Bronchial epithelial cell (primary cell): Measurements from ENCODE around the gene TPRG1. TPM values are rescaled to one million over a fixed set of nuclear protein-coding genes. Genes with fewer than 3 reads are reported as not detected.
A peak's percentile ranks its signal among the peaks of the same experiment; 100 is the strongest.

Experiments used
- DNase-seq: peaks from one replicate; pipeline ENCODE4 v3.0.0-alpha.2; 2010; ENCODE audit warnings: low read depth
- FAIRE-seq: peaks from 2 replicates; lab custom pipeline; 2011; peaks lifted over from hg19 to GRCh38; lab: Jason Lieb, UNC
- H3K27me3 ChIP-seq: 2 replicates; pipeline ENCODE4 v1.5.1; 2011; ENCODE audit warnings: low read length; ENCODE audit not compliant: control insufficient read depth, insufficient read depth
- H3K36me3 ChIP-seq: 2 replicates; pipeline ENCODE4 v1.5.1; 2011; ENCODE audit warnings: low read length; ENCODE audit not compliant: control insufficient read depth, insufficient read depth
- H3K4me3 ChIP-seq: 2 replicates; pipeline ENCODE4 v1.5.1; 2011; ENCODE audit warnings: mild to moderate bottlenecking, low read depth, low read length, control low read depth
- CTCF ChIP-seq: IDR thresholded peaks from 2 replicates; pipeline ENCODE4 v1.5.1; 2011; ENCODE audit warnings: mild to moderate bottlenecking, moderate library complexity, low read length, control low read depth, inconsistent platforms; ENCODE audit not compliant: insufficient read depth, severe bottlenecking
- total RNA-seq: library from RNA; depleted of rRNA; stranded (reverse); fragments of >200 nt; gene quantifications from 2 replicates; pipeline ENCODE4 v1.2.1, GENCODE V29; 2014

TPRG1 gene, protein sequence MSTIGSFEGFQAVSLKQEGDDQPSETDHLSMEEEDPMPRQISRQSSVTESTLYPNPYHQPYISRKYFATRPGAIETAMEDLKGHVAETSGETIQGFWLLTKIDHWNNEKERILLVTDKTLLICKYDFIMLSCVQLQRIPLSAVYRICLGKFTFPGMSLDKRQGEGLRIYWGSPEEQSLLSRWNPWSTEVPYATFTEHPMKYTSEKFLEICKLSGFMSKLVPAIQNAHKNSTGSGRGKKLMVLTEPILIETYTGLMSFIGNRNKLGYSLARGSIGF
- 1.6 and 2.4 TPM in 2 replicates for total RNA-seq

DNA sequence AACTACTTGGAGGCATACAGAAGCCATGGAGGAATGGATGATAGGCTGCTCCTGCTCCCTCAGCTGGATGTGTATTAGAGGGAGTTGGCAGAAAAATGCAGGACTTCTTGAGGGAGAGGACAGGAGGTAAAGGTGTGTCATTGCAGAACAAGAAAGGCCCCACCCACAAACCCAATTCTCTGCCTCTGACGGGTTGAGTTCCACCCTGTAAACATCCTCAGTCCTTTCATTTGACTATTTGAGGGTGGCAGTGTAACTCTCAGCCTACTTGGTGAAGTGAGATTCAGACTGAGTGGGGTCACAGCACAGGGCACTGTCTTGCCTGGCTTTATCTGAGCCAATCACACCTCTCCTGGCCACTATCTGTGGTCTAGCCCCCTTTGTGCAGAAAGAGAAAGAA is at the start of gene TPRG1:
Gene TPRG1, plus strand, starts transcription at position 265 of the 400 bp plus-strand sequence. CDS start 35,414 bp downstream, outside the sequence.
- Histone ChIP-seq H3K27me3 (no peaks in the 10 kb centered on the region), H3K36me3 (no peaks in the 10 kb centered on the region), H3K4me3 (no peak within 1 kb of the TSS)
- DNase-seq (peak; percentile 26), FAIRE-seq (no peak)
- TF ChIP-seq CTCF: no peak

DNA sequence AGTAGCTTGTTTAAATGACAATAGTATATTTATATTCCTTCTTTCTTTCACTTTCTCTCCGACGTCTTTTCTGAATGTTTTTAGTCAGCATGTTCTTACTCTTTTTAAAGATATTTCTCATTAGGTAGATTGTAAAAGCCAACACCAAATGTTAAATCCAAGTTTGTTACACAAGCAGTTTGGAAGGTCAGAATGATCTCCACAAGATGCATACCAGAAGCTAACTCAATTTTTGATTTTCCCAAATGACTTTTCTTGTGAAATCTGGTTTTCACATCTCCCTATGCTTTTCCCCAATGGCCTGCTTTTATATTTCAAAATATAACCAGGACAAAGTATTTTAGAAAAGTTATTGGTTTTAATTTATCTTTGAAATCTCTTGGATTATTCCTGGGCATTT is 49.7 kb upstream of the TPRG1 start:
- no peaks in the 10 kb centered on the region for H3K36me3 ChIP-seq
- FAIRE-seq (no peak), DNase-seq (no peak)
- no peaks in the 10 kb centered on the region for H3K27me3 ChIP-seq
- no peak overlapping the region for H3K4me3 ChIP-seq
- no peak for TF ChIP-seq CTCF

DNA sequence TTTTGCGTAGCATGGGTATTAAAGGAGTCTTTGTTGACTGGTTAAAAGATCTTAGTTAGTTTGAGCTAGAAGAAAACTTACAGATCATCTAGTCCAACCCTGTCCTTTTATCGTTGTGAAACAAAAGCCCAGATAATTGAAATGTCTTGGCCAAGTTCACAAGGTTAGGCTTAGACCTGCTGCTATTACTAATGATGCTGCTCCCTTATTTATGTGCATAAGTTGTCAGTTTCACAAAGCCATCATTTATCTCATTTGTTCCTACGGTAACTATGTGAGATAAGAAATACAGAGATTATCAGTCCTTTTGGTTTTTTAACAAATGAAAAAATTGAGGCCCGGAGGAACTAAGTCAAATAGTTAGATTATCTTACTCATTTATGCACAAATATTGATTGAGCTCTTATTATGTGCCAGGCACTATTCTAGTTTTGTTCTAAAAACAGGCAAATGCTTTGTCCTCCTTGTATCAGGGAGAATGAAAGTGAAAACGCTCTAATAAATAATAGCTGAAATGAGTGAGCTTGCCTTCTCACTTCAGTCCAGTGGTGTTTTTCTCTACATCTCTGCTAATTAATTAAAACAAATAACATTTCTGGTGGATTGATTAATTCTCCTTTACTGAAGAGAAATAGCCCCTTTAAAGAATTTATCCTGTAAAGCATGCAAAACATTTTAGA is 49.1 kb upstream of the TPRG1 start:
- no peak overlapping the region for H3K4me3 ChIP-seq
- H3K36me3 ChIP-seq: no peaks in the 10 kb centered on the region
- DNase-seq (no peak), FAIRE-seq (no peak)
- H3K27me3 ChIP-seq: no peaks in the 10 kb centered on the region
- no peak for TF ChIP-seq CTCF

GRCh38 chr3:189123595-189124387 is 48.0 kb upstream of the TPRG1 start:
- H3K4me3 ChIP-seq: no peak overlapping the region
- H3K36me3 ChIP-seq: no peaks in the 10 kb centered on the region
- no peaks in the 10 kb centered on the region for H3K27me3 ChIP-seq
- no peak for TF ChIP-seq CTCF
- FAIRE-seq (no peak), DNase-seq (no peak)

- H3K27me3 ChIP-seq: no peaks in the 10 kb centered on the region
- no peak for TF ChIP-seq CTCF
- FAIRE-seq (no peak), DNase-seq (peak; percentile 71)
- H3K4me3 ChIP-seq: no peak overlapping the region
- H3K36me3 ChIP-seq: no peaks in the 10 kb centered on the region
Observed at GRCh38 chr3:189132231-189132671, 39.5 kb upstream of the TPRG1 start.
